VCaP (cell line): ENCODE results near the gene PJA2.
"Not testable (repeated sequence)": the region's sequence is repeated elsewhere in the genome, so short reads cannot be mapped to it uniquely, and the experiment has no call there.

Source experiments
- H3K27ac ChIP-seq: fragments of 450-650 bp; 2 replicates; pipeline ENCODE4 v1.5.1; 2017
- CTCF ChIP-seq: fragments of 450-650 bp; conservative IDR thresholded peaks from 2 replicates; pipeline ENCODE4 v1.5.1; 2017; ENCODE audit warnings: mild to moderate bottlenecking, moderate library complexity

The PJA2 gene

GRCh38 chr5:109290231-109290630 lies 119.5 kb downstream of the PJA2 start:
- no peak overlapping the region for H3K27ac ChIP-seq
- no peak for TF ChIP-seq CTCF

- H3K27ac ChIP-seq = not testable (repeated sequence)
Measured at GRCh38 chr5:109286628-109287027, 123.1 kb downstream of the PJA2 start.
